Endometrial microvascular endothelial cells (primary cell): ENCODE results near the gene MRC2. TPM values are rescaled to one million over a fixed set of nuclear protein-coding genes. Genes with fewer than 3 reads are reported as not detected.

Experiments
- in situ Hi-C: cut with HindIII; loops from 2 replicates; pipeline ENCODE4 v1.10.0; 2017; ENCODE audit warnings: low sequenced_read_pairs, low pct_unique_long_range_greater_than_20kb; ENCODE audit errors: inconsistent ontology term
- total RNA-seq: library from RNA; depleted of rRNA; stranded (reverse); fragments of >200 nt; gene quantifications from one replicate; pipeline ENCODE4 v1.2.3, GENCODE V29; 2015; ENCODE audit errors: inconsistent ontology term

MRC2 gene
- total RNA-seq, 1 donor from 2014 or later = 11.9 TPM

DNA sequence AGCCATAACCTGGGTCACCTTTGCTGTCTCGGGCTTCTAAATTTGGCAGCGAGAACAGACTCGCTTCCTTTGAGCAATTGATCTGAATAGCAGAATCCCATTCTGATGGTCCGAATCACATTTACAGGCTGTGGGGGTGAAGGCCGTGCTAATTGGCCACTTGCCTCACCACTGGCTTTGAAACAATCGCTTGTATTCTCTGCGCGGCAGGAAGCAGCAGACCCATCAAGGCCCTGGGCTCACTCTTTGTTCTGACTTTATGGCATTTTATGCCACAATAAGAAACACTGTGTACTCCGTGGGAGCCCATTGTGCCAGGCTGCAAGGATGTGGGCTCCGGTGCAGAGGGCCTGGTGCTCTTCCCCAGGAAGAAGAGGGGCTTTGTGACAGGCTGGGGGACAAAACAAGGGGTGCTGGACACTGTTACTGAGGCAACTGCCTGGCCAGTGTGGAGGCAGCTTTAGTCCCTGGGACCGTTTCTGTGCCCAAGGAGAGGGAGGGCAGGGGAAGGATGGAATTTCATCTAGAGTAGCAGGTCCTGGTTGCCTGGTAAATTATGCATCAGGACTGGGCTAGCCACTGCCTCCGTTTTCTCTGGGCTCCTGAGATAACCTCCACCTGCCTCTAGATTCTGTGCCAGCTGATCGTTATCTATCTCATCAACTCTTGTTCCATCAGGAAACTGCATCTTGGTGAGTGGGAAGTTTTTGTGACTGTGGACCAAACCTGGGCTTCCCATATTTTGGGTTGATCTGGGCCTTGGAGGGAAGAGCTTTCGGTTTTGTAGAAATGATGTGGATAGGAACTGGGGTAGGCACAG is 78.5 kb downstream of the MRC2 start:
- in situ Hi-C loops = no loop called here

- in situ Hi-C loops = no loop called here
Measured at GRCh38 chr17:62706598-62707424, 79.3 kb downstream of the MRC2 start.

DNA sequence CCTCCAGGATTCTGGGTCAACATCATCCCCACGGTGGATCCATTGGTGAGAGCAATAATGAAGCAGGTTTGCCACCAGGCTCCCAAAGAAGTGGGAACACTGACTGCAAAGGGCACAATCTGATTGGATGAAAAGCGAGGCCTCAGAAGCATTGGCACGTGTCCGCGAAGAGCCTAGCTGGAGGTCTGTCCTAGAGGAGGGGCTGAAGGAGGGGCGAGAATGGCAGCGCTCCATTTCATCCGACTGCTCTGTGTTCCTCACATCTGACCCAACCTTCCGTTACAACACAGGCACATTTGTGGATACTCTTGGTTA is 79.9 kb downstream of the MRC2 start:
- in situ Hi-C loops = no loop called here

GRCh38 chr17:62708587-62708986 is 81.1 kb downstream of the MRC2 start:
- in situ Hi-C loops = no loop called here

DNA sequence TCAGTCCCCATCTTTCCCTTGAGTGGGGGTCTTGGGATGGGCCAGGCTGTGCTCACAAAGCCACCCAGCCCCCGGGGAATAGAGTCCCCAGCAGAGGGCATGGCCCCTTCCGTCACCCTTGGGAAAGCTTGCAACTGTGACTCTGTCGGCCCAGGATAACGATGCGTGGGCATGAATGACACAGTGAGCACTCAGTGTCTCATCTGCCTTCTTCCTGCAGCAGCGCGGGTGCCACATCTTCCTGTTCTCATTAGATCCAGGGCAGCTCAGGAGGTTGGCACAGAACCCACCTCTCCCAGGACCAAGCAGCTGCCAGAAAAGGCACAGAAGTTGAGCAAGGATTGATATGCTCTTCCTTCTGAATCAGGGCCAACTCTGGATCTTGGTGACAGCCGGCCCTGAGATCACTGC is 84.7 kb downstream of the MRC2 start:
- in situ Hi-C loops = no loop called here

- in situ Hi-C loops = no loop called here
Measured at GRCh38 chr17:62713086-62713881, 85.8 kb downstream of the MRC2 start.

- in situ Hi-C loops = no loop called here
Measured at GRCh38 chr17:62714016-62714777, 86.7 kb downstream of the MRC2 start.

DNA sequence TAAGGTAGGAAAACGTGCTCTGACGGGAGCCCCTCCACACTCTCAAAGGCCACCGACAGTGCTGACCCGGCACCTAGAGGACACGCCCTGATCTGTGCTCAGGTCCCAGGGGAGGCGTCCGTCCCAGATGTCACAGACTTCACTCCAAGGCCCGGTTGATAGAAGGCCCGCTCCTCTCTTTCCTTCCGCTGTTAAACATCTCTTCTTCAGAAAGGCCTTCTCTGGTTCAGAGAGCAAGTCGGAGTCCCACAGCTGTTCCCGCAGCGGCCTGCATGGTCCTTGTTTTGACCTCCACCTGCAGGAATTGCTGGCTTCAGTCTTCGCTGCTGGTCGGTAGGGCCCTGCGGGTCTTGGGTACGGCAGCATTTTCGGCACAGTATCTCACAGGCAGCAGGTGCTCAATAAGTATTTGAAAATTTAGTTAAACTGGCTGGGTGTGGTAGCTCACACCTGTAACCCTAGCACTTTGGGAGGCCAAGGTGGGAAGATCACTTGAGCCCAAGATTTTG is 88.5 kb downstream of the MRC2 start:
- in situ Hi-C loops = no loop called here

DNA sequence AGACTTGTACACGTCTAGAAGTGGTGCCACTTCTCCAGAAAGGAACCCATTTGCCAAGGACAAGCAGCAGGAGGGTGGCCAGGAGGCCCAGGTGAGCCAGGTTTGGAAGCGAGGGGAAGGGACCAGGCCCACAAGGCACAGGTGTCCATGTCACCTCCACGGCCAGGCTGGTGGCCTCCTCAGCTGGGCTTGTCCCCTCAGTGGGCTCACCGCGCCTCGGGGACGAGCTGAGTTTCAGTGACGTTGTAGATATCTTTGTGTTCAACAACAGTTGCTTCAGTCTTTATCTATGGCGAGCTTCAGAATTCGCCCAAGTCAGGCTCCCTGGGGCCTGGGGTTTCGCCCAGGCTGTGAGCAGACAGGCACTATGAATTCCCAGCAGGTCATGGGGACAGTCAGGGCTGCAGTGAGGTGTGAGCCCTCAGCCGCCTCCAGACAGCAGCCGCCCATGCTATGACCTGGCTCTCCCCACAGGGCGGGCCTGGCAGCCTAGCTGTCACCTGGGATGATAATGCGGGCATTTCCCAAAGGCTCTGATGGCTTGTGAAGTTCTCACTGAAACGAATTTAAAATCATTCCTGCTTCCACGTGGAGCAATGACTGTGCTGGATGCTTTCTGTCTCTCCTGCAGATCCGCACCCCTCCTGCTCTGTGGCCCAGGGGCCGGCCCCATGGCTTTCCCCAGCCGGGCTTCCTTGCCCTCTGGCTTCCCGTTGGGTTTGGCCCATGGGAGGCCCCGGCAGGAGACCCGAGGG is 89.5 kb downstream of the MRC2 start:
- in situ Hi-C loops = no loop called here

- in situ Hi-C loops = no loop called here
Measured at GRCh38 chr17:62717589-62717855, 90.1 kb downstream of the MRC2 start.

GRCh38 chr17:62717889-62718288 is 90.4 kb downstream of the MRC2 start:
- in situ Hi-C loops = no loop called here

DNA sequence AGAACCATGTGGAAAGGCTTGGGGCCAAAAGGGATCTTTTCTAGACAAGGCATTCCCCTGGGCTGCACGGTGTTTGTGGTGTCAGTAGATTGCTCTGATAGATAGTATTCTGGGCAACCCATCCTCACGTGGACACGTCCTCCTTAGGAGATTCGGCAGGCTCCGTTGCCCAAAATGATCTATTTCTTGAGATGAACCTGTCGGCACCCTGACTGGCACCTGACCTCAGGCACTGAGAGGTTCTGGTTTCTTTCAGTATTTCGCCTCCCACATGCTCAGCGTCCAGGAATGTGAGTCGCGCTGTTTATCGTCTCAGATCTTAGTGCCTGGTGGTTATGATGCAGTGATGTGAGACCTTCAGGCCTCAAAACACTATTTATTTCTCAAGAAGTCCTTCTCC is 91.0 kb downstream of the MRC2 start:
- in situ Hi-C loops = no loop called here

GRCh38 chr17:62719586-62719985 is 92.1 kb downstream of the MRC2 start:
- in situ Hi-C loops = no loop called here

DNA sequence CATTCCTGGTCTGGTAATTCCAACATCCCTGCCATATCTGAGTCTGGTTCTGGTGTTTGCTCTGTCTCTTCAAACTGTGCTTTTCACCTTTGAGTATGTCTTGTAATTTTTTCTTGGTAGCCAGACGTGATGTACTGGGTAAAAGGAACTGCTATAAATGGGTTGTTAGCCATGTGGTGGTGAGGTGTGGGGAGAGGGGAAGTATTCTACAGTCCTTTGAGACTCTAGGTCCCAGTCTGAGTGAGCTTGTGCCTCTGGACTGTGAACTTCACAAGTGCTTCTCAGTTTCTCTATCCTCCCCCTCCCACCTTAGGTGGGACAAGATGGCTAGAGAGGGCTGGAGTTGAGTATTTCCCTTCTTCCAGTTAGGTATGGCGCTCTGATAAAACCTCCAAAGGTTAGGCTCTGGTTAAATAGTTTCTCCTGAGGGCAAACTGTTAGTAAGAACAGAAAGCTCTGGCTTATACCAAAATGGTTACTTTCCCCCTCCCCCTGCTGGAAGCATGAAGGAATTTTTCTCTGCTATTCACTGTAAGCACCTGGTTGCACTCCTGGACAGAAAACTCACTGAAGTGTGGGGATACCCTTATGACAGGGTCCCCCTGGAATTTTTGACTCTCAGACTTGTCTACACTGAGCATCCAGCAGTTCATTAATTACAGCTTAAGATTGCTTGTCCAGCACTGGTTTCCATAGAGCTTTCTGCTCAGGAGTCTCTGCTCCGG is 92.8 kb downstream of the MRC2 start:
- in situ Hi-C loops = no loop called here

DNA sequence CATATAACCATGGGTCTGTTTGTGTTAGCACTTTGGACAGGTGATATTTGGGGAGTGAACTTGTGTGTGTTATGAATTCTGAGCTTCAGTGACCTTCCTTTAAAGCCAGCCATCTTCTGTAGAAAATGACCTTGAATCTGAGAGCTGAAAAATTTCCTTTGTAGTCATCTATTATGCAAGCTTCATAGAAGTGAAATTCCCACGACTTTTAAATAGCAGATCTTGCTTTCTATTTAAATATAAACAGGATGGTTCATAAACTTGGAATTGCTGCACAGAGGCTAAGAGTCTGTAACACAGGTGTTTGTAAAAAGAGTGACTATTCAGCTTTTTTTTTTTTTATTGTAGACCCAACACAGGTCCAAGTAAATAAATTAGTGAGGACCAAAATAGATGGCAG is 95.2 kb downstream of the MRC2 start:
- in situ Hi-C loops = no loop called here

GRCh38 chr17:62723842-62724241 is 96.4 kb downstream of the MRC2 start:
- in situ Hi-C loops = no loop called here

DNA sequence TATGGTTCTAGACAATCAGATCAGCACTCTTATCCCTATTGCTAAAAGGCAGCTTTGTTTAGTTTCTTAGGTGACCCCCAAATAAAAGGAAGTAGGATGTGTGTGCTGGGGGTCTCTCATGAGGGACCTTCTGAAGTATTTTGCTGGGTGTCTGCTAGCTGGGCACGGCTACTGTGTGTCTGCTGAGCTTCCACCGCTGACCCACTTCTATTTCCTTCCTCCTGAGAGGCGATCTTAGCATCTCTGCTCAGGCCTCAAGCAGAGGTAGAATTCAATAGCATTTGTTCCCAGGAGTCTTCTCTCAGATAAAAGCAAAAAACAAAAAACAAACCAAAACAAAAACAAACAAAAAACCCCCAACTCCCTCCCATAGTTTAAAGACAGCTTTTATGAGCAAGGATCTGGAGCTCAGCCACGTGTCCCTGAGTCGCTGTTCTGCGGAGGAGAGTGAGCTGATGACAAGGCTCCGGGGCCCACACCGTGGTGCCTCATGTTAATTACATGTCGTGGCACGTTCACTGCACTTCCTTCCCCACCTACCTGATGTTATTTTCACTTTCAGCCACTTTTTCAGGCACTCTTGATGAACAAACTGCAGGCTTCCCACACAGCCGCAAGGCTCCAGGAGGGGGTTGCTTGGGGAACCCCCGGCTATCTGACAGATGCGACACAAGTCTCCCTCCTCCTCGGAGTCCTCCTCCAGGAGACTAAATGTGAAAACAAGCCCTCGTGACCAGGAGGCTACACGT is 97.1 kb downstream of the MRC2 start:
- in situ Hi-C loops = no loop called here
